ENCODE results near the gene CNGB1.
"Not testable (repeated sequence)": the region's sequence is repeated elsewhere in the genome, so short reads cannot be mapped to it uniquely, and the experiment has no call there.

Gene CNGB1

DNA sequence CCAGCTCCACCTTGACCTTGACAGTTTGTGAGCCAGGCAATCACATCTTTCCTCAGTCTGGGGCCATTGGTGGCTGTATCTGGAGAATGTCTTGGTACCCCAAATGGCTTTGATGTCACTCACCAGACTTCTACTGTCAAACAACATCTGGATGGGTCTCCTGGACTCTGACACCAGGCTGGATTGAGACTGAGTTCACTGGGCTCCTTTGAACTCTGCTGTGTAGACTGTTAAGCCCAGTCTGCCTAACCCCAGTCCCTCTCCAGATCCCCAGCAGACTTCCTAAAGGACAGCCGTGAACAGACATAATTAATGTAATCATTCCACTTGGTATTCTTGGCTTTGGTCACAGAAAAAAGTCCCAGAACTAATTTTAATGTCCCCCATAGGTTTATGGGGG, 84.5 kb downstream of the CNGB1 start:
- DNase-seq (ENCODE audit: low spot score): no peak

DNA sequence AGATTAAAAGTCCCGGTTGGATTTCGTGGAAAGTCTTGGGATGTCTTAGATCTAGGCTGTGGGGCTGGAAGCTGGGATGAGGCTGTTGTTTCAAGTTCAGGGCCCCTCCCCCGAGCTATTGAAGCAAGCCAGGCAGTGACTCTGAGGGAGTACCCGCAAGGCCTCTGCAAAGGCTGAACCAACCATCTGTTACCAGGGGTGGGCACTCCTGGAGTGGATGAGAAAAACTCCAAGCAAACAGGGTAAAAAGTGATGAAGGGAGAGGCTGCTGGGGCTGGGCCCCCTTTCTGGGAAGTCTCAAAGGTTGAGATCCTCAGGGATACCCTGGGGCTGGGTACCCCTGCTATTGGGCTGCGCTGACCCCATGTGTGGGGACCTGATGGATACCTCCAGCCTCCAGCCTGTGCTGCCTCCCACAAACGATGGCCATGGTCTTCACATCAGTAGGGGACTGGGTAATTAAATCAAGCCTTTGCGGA, 86.2 kb downstream of the CNGB1 start:
- no peak for DNase-seq (ENCODE audit: low spot score)

DNA sequence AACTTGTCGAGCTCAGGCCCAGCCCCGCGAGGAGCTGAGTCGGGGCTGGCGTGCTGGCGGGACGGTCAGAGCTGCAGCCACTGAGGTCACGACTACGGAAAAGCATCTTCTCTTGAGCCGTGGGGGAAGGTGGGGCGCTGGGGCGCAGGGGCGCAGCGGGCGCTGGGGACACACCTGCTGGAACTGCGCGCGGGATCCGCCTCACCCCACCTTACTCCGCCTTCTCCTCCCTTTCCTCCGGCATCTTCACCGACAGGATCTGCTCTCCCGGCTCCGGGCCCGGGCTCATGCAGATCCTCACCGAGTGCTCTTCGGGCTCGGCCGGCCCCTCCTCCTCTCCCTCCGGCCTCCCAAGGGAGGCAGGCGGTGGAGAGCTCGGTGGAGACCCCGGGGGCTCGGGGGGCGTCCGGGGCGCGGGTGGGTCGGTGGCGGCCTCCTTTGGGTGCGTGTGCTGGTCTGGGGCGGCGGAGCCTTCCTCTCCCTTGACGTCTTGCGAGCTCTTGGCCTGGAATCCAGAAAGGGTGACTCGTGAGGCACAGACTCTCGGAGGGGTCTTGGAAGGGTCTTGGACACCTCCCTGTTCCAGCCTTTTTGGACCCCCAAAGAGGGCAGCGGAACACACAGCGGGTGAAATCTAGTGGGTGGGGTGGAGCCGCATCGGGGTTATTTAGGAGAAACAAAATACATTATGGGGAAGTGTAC, 86.8 kb downstream of the CNGB1 start:
- DNase-seq (ENCODE audit: low spot score): no peak

DNA sequence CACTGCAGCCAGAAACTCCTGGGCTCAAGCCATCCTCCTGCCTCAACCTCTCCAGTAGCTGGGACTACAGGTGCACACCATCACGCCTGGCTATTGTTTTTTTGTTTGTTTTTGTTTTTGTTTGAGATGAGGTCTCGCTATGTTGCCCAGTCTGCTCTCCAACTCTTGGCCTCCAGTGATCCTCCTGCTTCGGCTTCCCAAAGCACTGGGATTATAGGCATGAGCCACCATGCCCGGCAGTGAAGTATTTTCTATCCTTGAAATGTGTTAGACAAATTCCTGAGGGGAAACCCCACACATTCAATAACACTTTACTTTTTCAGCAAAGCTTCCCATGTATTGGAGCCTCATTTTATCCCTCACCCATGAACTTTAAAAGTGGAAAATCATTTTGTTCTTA, 87.4 kb downstream of the CNGB1 start:
- no peak for DNase-seq (ENCODE audit: low spot score)

DNA sequence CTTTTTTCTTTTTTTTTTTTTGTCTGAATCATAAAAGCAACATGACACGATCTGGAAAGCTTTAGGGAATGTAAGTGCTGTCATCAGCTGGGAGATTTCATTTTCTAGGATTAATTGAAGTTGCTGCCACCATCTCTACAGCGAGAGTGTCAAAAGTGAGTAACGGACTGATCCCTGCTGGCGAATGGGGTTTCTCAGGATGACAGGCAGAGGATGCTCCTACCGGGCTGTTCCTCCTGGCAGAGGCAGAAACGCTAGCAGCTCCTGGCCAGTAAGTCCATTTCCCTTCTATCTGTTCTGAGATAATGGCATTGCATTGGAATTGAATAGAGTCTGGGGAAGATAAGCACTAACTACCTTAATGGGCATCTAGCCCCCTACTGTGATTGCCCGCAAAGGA, 88.1 kb downstream of the CNGB1 start:
- DNase-seq (ENCODE audit: low spot score): no peak

- no peak for DNase-seq (ENCODE audit: low spot score)
Observed at GRCh38 chr16:57882206-57882605, 88.7 kb downstream of the CNGB1 start.

DNA sequence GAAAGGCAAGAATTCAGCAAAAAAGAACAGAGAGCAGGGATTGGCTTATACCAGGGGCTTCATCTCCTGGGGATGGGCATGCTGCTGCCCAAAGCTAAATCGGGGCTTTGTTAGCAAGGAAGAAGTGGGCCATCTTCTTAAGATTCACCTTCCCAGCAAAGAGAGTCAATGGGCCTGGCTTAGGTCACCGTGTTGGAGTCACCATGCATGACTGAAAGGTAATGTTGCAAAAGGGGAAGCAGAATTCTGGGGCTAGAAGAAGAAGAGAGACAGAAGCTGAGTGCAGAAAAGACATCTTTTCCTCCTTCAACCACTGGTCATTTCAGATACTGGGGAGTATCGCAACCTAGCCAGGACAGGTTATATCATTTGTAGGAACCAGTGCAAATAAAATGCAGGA, 92.3 kb downstream of the CNGB1 start:
- DNase-seq (ENCODE audit: low spot score): no peak

DNA sequence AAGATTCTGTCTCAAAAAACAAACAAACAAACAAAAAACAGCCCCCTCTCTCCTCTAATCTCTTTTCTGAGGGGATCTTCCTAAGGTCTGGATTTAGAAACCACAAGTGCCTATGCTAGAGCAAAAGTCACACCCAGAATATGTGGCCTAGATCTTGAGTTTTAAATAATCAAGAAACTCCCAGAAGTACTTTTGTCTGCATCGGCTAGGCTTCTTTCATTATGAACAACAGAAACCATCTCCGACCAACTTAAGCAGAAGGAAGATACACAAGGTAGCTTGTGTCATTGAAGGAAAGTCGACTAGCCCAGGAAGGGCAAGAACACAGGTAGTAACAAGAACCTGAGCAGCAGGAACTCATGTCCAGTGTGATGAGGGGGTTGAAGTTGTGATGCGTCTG, 94.7 kb downstream of the CNGB1 start:
- DNase-seq (ENCODE audit: low spot score): no peak

GRCh38 chr16:57875347-57875746, 95.6 kb downstream of the CNGB1 start:
- DNase-seq (ENCODE audit: low spot score): no peak

DNA sequence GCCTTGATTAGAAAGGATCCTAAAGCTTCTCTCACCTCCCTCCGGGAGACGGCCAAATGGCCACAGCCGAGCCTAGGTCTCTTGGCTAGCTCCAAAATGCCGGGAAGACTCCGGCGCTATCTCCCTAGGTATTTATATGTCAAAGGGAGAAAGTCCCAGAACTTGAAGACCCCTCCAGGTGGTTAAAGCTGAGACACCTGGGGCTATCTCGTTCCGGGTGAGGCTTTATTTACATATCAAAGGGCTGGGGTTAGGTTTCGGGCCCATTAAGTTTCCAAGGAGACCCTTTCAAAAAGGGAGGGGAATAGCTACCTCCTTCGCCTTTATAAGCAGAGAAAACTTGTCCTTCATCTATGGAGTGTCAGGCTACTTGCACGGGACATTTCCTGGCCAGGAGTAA, 97.7 kb downstream of the CNGB1 start:
- no peak for DNase-seq (ENCODE audit: low spot score)

DNA sequence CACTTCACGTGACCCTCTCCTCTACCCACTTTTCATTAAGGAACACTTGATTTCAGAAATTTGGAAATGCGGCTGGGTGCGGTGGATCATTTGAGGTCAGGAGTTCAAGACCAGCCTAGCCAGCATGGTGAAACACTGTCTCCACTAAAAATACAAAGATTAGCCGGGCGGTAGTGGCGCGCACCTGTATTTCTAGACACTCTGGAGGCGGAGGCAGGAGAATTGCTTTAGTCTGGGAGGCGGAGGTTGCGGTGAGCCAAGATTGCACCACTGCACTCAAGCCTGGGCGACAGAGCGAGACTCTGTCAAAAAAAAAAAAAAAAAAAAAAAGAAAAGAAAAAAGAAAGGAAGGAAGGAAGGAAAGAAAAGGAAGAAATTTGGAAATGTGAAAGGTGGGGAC, 98.2 kb downstream of the CNGB1 start:
- DNase-seq (ENCODE audit: low spot score): not testable (repeated sequence)

DNA sequence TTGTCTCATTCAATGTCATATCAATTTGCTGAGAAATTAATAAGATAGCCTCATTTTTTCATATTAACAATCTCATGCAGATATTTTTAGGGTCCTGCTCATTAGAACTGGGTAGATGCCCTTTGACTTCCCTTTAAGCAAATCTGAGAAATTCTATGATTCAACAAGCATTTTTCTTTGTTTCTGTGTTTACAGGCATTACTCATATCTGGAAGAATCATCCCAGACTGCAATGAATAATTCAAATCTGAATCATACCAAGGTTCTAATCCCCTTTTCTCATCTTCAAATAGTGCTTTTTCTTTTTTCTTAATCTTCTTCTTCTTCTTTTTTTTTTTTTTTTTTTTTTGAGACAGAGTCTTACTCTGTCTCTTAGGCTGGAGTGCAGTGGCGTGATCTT, 99.5 kb downstream of the CNGB1 start:
- no peak for DNase-seq (ENCODE audit: low spot score)

GRCh38 chr16:57870753-57871454, 100.0 kb downstream of the CNGB1 start:
- no peak for DNase-seq (ENCODE audit: low spot score)

GRCh38 chr16:57868913-57869520, 101.9 kb downstream of the CNGB1 start:
- no peak for DNase-seq (ENCODE audit: low spot score)

DNA sequence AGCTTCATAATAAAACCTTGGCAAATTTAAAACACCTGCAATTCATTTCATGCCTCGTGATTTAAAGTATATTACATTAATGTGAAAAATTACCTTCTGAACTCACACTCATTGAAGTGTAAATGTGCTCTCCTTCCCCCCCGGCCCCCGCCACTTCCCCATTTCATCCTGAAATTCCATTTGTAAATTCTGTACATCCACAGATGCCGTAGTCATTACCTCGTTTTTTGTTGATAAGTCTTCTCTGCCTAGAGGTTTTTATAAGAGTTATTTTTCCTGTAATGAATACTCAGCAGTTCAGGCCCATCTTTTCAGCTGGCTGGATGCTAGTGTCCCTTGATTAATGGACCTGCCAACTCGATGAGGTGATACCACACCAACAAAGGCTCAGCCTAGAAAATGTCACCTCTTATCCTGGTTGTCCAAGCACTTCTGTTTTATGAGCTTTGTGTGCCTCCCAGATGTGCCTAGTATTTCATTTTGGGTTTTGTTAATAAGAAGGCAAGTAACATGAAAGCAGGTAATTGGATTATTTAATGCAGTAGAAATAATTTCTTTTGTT, 103.8 kb downstream of the CNGB1 start:
- DNase-seq (ENCODE audit: low spot score): no peak

DNA sequence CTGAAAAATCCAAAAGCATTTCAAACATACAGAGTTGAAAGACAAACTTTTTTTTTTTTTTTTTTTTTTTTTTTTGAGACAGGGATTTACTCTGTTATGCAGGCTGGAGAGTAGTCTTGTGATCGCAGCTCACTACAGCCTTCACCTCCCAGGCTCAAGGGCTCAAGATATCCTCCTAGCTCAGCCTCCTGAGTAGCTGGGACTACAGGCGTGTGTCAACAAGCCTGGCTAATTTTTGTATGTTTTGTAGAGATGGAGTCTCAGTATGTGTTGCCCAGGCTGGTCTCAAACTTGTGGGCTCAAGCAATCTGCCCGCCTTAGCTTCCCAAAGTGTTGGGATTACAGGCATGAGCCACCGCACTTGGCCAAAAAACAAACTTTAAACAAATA, 104.4 kb downstream of the CNGB1 start:
- DNase-seq (ENCODE audit: low spot score): no peak

- no peak for DNase-seq (ENCODE audit: low spot score)
Observed at GRCh38 chr16:57865746-57866528, 105.0 kb downstream of the CNGB1 start.

DNA sequence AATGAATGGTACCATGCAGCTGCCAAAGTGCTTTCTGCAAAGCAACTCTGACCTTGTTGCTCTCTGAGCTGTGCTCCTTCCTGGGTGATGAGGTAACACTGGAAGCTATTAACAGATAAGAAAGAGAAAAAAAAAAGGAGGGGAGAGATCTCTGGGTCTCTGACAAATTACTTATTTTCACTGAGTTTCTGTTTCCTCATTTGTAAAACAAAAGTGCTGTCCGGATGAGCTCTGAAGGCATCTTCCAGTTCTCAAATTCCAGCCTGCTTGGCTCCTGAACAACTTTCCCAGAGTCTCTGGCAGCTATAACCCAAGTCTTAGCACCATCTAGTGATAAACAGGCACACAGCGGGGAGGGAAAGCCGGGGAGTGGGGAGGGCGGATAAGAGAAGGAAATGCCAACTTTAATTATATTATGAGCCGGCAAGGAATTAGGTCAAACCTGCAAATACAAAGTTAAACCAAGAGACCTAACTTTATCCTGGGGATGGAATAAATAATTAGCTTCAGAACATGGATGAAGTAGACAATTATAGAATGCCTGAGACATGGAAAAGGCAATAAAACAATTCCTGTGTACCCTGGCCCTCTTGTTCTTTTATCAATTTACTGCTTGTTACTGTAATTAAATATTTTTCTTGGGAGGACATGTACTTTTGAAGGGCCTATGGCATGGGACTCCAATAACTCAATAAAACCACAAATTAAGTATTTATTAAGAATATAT, 107.3 kb downstream of the CNGB1 start:
- peak; percentile 66 for DNase-seq (ENCODE audit: low spot score)

DNA sequence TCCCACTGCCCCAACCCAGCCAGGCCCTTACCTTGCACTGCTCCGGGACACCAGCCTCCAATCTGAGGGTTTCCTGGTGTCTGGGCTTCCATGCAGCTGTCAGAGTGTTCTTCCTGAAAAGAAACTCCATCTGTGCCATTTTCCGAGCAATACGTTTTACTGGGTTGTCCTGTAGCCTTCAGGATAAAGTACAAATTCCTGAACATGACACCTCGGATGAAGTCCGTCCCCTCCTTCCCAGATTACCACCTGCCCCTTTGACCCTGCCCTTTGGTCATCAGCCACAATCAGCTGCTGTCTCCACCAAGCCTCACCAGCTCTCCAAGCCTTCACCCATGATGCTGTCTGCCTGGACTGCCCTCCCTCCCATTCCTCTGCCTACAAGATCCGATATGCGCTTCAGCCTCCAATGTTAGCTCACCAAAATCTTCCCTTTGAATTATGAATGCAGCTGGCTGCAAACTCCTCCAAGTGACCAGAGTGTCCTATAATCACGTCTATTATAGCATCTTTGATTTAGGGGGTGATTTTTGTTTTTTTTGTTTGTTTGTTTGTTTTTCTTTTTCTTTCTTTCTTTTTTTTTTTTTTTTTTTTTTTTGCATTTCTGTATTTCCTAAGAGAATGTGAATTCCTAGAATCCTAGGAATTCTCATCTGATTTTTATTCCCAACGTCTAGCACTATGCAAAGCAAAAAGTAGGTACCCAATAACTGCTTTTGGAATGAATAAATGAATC, 108.1 kb downstream of the CNGB1 start:
- no peak for DNase-seq (ENCODE audit: low spot score)

GRCh38 chr16:57859331-57859730, 111.6 kb downstream of the CNGB1 start:
- DNase-seq (ENCODE audit: low spot score): peak; percentile 48

DNA sequence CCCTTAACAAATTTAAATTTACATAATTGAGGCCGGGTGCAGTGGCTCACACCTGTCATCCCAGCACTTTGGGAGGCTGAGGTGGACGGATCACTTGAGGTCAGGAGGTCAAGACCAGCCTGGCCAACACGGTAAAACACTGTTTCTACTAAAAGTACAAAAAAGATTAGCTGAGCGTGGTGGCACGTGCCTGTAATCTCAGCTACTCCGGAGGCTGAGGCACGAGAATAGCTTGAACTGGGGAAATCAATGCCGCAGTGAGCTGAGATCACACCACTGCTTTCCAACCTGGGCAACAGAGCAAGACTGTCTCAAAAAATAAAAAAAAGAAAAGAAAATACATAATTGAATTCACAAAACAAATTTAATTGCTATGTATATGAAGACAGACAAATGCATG, 112.3 kb downstream of the CNGB1 start:
- DNase-seq (ENCODE audit: low spot score): no peak
